CD4-positive, alpha-beta T cell (primary cell): ENCODE results near the gene MAML2. TPM values are rescaled to one million over a fixed set of nuclear protein-coding genes. Genes with fewer than 3 reads are reported as not detected.

Experiments
- ATAC-seq: fragments of 200-7000 bp; cut with Tn5 transposase; one replicate; pipeline ENCODE4 v1.10.0; 2022; ENCODE audit warnings: mild to moderate bottlenecking; ENCODE audit not compliant: poor library complexity
- CTCF ChIA-PET: fragments of 350-600 bp; sonication (Branson Sonifier 250); formaldehyde crosslinking; loops from one replicate; lab custom pipeline; 2021; ENCODE audit warnings: antibody characterized with exemption, inconsistent platforms; lab: Charles Lee
- POLR2A ChIA-PET: fragments of 350-600 bp; sonication (Branson Sonifier 250); formaldehyde crosslinking; loops from one replicate; lab custom pipeline; 2021; ENCODE audit warnings: antibody characterized with exemption, inconsistent platforms; lab: Charles Lee
- DNase-seq, 14 experiments: peaks; one replicate each; pipeline ENCODE4 v3.0.0-alpha.2; 2013 to 2020; ENCODE audit warnings: mixed read lengths in 2 of 14
- H3K27ac ChIP-seq, 2 donors: one replicate each; pipeline versions ENCODE4 v1.5.1 to v1.7.0; 2013; ENCODE audit warnings: low read length in 2 of 2, low read depth in 1 of 2, mild to moderate bottlenecking in 1 of 2
- H3K27me3 ChIP-seq, 2 experiments: 1 replicate in 1 of 2; 2 replicates in 1 of 2; pipeline versions ENCODE4 v1.6.1 to v1.7.0; 2013; ENCODE audit warnings: low read length in 2 of 2, control low read depth in 1 of 2, mild to moderate bottlenecking in 1 of 2, moderate library complexity in 1 of 2; ENCODE audit not compliant: insufficient read depth in 2 of 2, control insufficient read depth in 1 of 2
- H3K36me3 ChIP-seq: one replicate; pipeline ENCODE4 v1.6.1; 2013; ENCODE audit warnings: low read length, control low read depth; ENCODE audit not compliant: insufficient read depth
- H3K4me1 ChIP-seq: one replicate; pipeline ENCODE4 v1.6.1; 2013; ENCODE audit warnings: low read length, control low read depth; ENCODE audit not compliant: insufficient read depth
- H3K4me3 ChIP-seq: one replicate; pipeline ENCODE4 v1.5.1; 2013; ENCODE audit warnings: mild to moderate bottlenecking, low read length, moderate library complexity
- H3K9me3 ChIP-seq, 2 experiments: 1 replicate in 1 of 2; 2 replicates in 1 of 2; pipeline versions ENCODE4 v1.6.1 to v1.7.0; 2013; ENCODE audit warnings: low read length in 2 of 2, mild to moderate bottlenecking in 2 of 2, control low read depth in 1 of 2, moderate library complexity in 1 of 2; ENCODE audit not compliant: control insufficient read depth in 1 of 2, insufficient read depth in 1 of 2
- H3K27ac Mint-ChIP-seq: one replicate; pipeline ENCODE4 v1.8.0; 2020; ENCODE audit warnings: mixed read lengths
- H3K27me3 Mint-ChIP-seq: one replicate; pipeline ENCODE4 v1.8.0; 2021; ENCODE audit warnings: mixed read lengths
- H3K36me3 Mint-ChIP-seq: one replicate; pipeline ENCODE4 v1.8.0; 2021; ENCODE audit warnings: low read depth, mixed read lengths
- H3K4me1 Mint-ChIP-seq: one replicate; pipeline ENCODE4 v1.8.0; 2021; ENCODE audit warnings: low read depth, mixed read lengths
- H3K4me3 Mint-ChIP-seq: one replicate; pipeline ENCODE4 v1.8.0; 2020; ENCODE audit warnings: mild to moderate bottlenecking, mixed read lengths
- H3K9me3 Mint-ChIP-seq: one replicate; pipeline ENCODE4 v1.8.0; 2020; ENCODE audit warnings: mixed read lengths
- intact Hi-C, 2 experiments: fragments of 100-400 bp; cut with DNase I in 1 of 2; cut with micrococcal nuclease in 1 of 2; formaldehyde crosslinking; loops; one replicate each; pipeline versions ENCODE4 v1.15.1 to v1.9.0; 2023 to 2025; cut with DNase I, micrococcal nuclease
- total RNA-seq, 174 experiments: library from RNA in 2 of 174; stranded (reverse) in 2 of 174; gene quantifications; one replicate each; pipeline ENCODE4 v1.2.3 and lab custom pipeline; 2021 to 2026
- TF ChIP-seq, protein P1 (sequence below): fragments of 200-600 bp; IDR thresholded peaks from one replicate; pipeline ENCODE4 v1.8.0; 2022; ENCODE audit warnings: antibody characterized with exemption, mild to moderate bottlenecking

The MAML2 gene
- total RNA-seq, 2 experiments from 2014 or later = 58.8 to 59.8 TPM

- Mint-ChIP-seq H3K4me3 (no peak overlapping the region), H3K9me3 (peaks cover 5% of the 10 kb centered on the region), H3K27ac (peak overlapping the region; percentile 83), H3K4me1 (peaks cover 94% of the 10 kb centered on the region), H3K36me3 (peaks cover 55% of the 10 kb centered on the region), H3K27me3 (no peaks in the 10 kb centered on the region)
- DNase-seq (no peak), ATAC-seq (no peak)
- intact Hi-C loops = no loop called here
- POLR2A ChIA-PET = interaction anchor here (0.6 to 3.9 kb wide), 5 partner anchors 15 to 237 kb away, joined by 3 to 27 read pairs (median 6); no protein-coding TSS in a partner anchor
- Histone ChIP-seq H3K27ac (no peak overlapping the region), H3K36me3 (no peaks in the 10 kb centered on the region), H3K4me3 (no peak overlapping the region), H3K9me3 (no peaks in the 10 kb centered on the region), H3K4me1 (peaks cover 37% of the 10 kb centered on the region), H3K27me3 (no peaks in the 10 kb centered on the region)
- CTCF ChIA-PET = interaction anchor here (0.9 to 1.5 kb wide), 2 partner anchors 9 to 13 kb away, joined by 3 to 5 read pairs; no protein-coding TSS in a partner anchor
- TF ChIP-seq, protein P1, sequence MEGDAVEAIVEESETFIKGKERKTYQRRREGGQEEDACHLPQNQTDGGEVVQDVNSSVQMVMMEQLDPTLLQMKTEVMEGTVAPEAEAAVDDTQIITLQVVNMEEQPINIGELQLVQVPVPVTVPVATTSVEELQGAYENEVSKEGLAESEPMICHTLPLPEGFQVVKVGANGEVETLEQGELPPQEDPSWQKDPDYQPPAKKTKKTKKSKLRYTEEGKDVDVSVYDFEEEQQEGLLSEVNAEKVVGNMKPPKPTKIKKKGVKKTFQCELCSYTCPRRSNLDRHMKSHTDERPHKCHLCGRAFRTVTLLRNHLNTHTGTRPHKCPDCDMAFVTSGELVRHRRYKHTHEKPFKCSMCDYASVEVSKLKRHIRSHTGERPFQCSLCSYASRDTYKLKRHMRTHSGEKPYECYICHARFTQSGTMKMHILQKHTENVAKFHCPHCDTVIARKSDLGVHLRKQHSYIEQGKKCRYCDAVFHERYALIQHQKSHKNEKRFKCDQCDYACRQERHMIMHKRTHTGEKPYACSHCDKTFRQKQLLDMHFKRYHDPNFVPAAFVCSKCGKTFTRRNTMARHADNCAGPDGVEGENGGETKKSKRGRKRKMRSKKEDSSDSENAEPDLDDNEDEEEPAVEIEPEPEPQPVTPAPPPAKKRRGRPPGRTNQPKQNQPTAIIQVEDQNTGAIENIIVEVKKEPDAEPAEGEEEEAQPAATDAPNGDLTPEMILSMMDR = no peak
These were observed 78.6 kb downstream of the MAML2 start for GRCh38 chr11:96264364-96264763.

GRCh38 chr11:96263238-96263763, 79.7 kb downstream of the MAML2 start:
- peak overlapping the region; percentile 83 for H3K27ac Mint-ChIP-seq

GRCh38 chr11:96260532-96260931, 82.5 kb downstream of the MAML2 start:
- no peaks in the 10 kb centered on the region for H3K27me3 Mint-ChIP-seq
- peak overlapping the region; percentile 23 for H3K4me3 Mint-ChIP-seq
- no peaks in the 10 kb centered on the region for H3K9me3 Mint-ChIP-seq
- TF ChIP-seq, protein P1 = no peak
- peak overlapping the region; percentile 99 for H3K27ac Mint-ChIP-seq
- ATAC-seq (no peak), DNase-seq (no peak)
- Histone ChIP-seq H3K4me1 (peaks cover 54% of the 10 kb centered on the region), H3K36me3 (no peaks in the 10 kb centered on the region), H3K4me3 (no peak overlapping the region), H3K27ac (peak overlapping the region; percentile 80 to 91), H3K27me3 (no peaks in the 10 kb centered on the region), H3K9me3 (no peaks in the 10 kb centered on the region)
- ChIA-PET CTCF (interaction anchor here (0.9 to 1.6 kb wide), 2 partner anchors 50 to 83 kb away, joined by 3 read pairs; no protein-coding TSS in a partner anchor), POLR2A (interaction anchor here (0.8 to 1.3 kb wide), 3 partner anchors 10 to 22 kb away, joined by 3 read pairs; no protein-coding TSS in a partner anchor)
- peaks cover 22% of the 10 kb centered on the region for H3K36me3 Mint-ChIP-seq
- H3K4me1 Mint-ChIP-seq = peaks cover 92% of the 10 kb centered on the region
- intact Hi-C loops = no loop called here

More at GRCh38 chr11:96263238-96263763, 79.7 kb downstream of the MAML2 start:
- ChIA-PET POLR2A (no interaction called here), CTCF (interaction anchor here (1.5 kb wide), 1 partner anchor 80 kb away, joined by 9 read pairs; the partner anchor contains the start of gene MAML2)
- peaks cover 2% of the 10 kb centered on the region for H3K9me3 Mint-ChIP-seq
- peaks cover 44% of the 10 kb centered on the region for H3K36me3 Mint-ChIP-seq
- no peaks in the 10 kb centered on the region for H3K36me3 ChIP-seq
- TF ChIP-seq, protein P1 = no peak
- DNase-seq (peak in 2 of 14 experiments; percentile 41 to 46), ATAC-seq (no peak)
- no peaks in the 10 kb centered on the region for H3K27me3 Mint-ChIP-seq
- peaks cover 46% of the 10 kb centered on the region for H3K4me1 ChIP-seq
- no peak overlapping the region for H3K4me3 ChIP-seq
- intact Hi-C loops = no loop called here
- no peaks in the 10 kb centered on the region for H3K9me3 ChIP-seq
- H3K27ac ChIP-seq = no peak overlapping the region
- H3K27me3 ChIP-seq = no peaks in the 10 kb centered on the region
- H3K4me1 Mint-ChIP-seq = peaks cover 95% of the 10 kb centered on the region
- H3K4me3 Mint-ChIP-seq = no peak overlapping the region
